Stimulated activated CD4-positive, alpha-beta T cell treated with anti-CD3 and anti-CD28 coated beads, Interleukin-2, amount 100 ng/mL, for 24 hours (primary cell): ENCODE results near the gene SRGAP3.

ENCODE experiments used
- DNase-seq, 2 donors: peaks; one replicate each; pipeline ENCODE4 v3.0.0-alpha.2; 2020

The SRGAP3 gene

DNA sequence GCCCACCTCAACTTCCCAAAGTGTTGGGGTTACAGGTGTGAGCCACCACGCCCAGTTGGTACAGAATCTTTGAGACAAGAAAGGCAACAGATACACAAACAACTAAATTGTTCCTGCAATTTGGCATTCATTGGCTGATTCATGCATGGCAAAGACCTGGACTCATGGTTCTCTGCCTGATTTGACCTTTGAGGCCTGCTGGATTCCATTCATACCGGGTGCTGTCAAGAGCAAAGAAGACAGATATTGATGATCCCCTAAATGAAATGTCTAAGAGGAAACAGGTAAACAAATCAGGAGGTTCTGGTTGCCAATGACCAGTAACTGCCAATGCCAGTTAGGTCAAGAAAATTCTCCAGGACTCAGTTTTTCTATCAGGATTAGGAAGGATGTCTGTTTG lies 242.2 kb downstream of the SRGAP3 start:
- no peak for DNase-seq

DNA sequence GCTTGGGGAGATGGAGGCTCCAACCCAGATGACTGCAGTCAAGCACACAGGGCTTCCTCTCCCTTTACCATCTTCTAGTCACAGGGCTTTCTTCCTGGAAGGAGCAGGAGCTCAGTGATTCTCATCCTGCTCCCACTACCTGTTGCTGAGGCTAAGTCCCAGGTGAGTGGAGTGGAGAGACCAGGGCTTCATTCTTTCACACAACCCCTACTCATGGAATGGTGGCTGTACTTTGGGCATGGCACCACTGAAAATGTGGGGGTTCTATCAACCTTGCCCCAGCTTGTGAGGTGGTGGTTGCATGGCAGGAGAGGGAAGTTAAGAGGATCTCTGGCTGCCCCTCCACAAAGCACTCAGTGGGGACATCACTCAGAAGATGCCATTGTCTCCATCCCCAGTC lies 249.4 kb downstream of the SRGAP3 start:
- DNase-seq: no peak

DNA sequence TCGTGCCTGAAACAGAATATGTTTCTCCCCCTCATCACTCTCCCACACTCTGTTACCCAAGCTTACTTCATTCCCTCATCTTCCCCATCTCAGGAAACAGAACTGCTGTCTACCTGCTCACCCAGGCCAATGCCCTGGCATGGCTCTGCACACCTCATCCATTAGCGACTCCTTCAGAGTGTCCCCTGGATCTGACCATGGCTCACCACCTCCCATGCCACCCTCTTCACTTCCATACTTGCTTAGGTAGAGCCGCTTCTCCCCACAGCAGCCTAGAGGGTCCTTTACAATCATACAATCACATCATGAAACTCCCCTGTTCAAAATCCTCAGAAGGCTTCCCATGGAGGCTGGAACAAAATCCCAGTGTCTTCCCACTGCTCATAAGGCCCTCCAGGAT lies 252.3 kb downstream of the SRGAP3 start:
- DNase-seq: no peak

DNA sequence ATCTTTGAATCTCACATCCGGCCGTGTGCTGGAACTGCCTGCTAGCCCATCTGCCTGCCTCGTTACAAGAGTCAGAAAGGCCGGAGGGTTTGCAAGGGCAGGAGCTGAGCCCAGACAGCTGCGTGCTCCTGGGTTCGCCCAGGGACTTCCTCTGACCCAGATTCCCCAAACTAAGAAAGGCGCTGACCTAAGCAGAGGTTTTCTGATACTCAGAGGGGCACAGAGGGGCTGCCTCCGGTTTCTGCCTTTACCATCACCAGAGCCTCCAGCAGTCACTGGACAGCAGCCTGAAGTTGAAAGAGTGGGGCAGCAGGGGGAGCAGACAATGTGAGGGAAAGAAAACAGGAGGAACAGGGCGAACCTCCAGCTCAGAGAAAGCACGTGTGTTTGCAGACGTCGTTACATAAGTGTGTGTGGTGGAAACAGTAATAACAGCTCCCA lies 252.7 kb downstream of the SRGAP3 start:
- DNase-seq: no peak

DNA sequence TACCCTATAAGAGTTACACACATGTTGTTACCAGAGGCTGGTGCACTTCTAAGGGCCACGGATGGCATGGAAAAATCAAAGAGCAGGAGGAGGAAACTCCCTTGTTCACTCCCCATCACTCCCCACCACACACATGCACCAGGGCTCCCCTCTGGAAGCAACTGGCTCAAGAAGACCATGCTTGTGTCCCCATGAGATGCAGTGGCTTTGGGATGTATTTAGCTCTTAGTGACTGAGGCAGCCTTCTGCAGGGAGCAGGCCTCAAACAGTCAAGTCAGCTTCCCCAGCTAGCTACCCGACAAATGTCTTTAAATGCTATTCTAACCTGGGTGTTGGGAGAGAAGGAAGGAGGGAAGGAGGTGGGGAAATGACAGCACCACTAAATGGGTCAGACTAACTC lies 253.2 kb downstream of the SRGAP3 start:
- no peak for DNase-seq

DNA sequence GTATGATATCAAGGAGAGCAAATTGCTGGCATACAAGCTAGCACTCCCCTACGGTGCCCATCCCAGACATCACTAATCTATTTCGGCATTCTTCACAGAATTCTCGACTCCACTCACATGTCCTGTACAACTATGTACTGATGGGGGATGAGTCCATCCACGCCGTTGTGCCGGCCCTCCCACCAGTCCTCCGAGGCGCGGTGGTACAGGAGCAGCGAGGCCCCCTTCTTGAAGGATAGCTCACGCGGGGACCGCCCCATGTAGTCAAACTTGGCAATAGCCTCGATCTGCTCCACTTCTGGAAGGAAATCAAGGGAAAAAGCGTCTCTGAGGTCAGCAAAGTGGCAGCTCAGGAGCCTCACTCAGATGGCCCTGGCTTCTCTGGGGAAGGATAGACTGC lies 255.2 kb downstream of the SRGAP3 start:
- DNase-seq: no peak

DNA sequence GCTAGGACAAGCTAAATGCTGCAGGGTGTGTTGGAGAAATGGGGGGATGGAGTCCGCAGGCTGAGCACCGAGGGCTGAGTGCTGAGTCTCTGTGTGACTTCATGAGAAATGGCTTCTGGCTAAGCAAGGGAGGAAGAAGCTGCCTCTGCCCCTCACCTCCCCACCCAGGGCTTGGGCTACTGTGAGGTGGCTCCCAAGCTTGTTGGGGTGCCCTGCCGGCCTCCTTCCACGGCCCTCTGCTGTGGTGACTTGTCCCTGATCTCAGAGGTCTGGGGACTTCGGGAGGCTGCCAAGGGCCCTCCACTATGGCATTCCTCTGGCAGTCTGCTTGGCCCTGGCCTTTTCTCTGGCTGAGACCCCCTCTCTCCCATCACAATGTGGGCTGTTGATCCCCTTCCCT lies 256.1 kb downstream of the SRGAP3 start:
- DNase-seq: no peak

DNA sequence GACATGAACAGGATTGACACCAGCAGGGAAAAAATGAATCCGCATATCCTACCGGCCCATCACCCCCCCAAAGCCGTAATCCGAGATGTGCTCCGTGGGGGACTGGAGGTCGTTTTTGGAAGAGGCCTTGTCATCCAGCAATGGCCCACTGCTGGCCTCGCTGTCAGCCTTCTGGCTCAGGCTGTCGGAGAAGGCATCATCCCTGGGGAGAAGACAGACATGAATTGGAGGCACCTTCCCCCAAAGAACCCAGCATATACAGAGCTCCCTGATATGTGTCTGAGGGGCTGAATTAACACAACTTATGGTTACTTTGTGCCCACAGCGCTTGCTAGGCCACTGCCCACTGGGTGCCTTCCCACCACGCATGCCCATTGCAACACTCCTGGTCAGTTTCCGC lies 256.6 kb downstream of the SRGAP3 start:
- DNase-seq: no peak

DNA sequence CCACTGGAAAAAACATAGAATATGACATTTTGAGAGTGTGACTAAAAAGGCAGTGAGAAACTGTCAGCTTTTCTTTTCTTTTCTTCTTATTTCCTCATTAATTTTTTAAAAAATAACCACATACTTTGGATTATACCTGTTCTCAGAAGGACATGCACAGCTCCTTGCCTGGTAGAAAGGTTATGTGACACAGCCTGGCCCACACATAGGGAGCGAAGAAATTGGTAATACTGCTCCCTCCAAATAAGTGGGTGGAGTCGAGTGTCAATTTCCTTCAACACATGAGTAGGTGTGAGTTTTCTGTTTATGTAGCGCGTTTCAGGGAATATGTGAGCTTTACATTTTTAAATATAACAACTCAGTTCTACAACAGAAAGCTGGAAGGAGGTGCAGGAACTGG lies 257.2 kb downstream of the SRGAP3 start:
- no peak for DNase-seq

DNA sequence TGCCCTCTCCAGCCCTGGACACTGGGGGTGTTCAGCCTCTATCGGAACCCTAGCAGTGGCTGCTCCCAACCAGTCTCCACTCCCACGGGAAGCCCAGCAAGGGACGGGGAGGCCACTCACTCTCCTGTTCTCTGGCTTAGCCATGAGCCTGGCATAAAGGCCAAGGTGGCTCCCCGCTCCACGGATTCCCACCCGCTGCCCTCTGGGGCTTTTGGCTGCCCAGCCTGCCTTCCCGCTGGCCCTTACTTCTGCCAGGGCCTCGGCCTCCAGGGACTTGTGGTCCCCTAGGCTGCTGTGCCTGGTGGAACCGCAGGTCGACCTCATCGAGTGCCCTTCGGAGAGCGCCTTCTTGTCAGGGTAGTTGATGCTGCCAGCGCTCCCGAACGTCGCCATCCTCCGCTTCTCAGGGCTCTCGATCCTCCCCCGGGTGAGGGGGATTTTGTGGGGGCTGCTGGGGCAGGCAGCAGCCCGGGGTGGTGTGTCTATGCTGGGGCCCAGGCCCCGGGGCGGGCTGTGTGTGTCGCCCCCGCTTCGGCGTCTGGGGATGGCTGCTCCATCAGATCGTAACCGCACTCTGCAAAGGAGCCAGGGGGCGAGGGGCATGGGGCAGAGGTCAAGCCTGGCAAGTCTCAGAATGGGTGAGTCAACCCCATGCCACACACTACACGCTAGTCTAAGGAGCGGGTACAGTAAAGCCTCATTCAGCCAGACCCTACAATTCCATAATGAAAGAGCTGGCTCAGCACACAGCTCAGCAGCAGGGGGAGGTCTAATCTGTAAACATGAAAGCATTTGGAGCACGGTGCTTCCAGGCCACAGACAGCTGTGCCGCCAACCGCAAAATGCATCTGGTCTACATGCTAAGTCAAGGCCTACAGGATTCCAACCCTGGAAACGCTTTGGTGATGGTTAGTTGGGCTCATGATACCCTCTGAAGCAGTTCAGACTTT lies 258.9 kb downstream of the SRGAP3 start:
- no peak for DNase-seq

DNA sequence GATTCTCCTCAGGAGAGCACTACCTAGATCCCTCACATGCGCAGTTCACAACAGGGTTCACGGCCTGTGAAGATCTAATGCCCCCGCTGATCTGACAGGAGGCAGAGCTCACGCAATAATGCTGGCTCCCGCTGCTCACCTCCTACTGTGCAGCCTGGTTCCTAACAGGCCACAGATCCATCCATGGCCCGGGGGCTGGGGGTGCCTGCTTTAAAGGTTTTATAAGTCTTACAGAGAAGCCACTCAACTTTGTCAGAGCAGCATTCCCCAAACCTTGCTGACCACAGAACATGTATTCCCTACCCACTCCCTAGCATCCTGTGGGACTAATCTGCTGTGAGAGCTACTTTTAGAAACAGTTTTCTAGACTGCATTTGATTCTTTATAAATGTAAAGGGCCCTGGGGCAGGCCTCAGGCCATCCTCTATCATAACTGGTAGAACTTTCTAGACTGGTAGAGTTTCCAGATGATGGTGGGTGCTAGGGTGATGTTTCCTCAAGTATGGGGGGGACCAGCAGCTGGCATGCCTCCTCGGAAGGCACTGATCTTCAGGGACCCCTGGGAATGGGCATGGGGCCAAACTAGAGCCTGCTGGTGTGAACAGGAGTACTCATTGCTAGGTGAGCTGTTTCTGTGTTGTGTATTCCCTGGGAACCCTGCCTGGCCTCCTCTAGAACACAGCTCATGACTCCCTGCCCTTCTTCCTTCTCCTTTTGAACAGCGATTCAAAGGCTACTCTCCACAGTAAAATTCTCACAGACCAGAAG lies 260.5 kb downstream of the SRGAP3 start:
- no peak for DNase-seq

DNA sequence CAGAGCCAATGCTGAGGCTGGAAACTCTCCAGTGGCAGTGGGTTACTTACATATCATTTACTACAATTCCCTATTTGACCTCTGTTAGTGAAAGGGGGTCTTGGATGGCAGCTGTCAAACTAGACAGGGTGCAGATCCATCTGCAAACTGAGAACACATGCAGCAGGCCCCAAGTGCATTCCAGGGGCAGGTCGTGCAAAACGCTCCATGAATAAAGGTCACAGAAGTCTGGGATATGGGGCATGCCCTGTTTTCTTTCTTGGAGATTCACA lies 261.1 kb downstream of the SRGAP3 start:
- DNase-seq: no peak

DNA sequence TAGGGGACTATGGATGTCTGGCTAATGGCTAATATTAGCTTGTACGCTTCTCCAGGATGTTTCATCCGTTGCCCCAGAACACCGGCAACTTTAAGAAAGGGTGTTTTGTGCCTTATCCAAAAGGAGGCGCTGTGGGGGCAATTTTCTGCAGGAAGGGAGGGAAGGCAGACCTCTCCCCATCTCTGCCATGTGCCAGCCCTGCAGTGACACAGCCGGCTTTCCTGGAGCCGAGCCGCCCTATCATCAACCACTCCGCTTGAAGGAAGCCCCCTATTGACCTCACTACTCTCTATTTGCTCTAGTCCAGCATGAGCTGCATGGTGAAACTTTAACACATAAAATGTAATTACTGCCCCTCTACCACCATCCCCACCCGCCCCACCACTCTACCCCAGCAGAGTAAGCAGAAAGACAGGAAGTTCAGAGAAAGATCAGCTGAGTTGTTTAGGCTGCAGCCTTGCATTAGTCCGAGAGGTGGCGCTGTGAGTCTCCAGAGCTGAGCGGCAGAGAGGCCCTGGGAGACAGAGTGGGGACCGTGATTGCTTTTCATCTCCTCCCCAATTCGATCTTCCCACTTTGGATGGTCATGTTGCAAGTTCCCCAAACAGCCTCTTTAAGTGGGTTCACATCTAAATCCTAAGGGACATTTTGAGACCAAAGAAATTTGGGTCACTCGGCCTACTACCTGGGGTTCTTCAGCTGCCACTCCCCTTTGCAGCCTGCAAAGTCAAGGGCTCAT lies 261.6 kb downstream of the SRGAP3 start:
- peak; percentile 60 to 74 for DNase-seq

DNA sequence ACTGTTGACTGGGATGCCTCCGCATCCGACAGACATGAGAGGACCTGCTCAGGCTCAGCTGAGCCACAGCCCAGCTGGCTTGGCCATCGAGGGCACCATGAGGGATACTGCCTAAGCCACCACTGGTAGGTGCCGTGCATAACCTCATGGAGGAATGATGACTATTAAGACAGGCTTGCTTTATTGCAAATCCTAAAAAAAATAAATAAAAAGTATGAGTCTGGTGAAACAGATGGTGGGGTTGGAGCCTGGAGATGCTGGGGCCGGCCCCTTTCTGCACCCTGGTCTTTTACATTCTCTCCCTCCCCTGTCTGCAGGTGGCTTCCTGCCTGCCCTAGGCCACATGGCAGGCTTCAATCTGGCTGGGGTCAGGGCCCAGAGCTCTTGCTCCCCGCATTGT lies 262.2 kb downstream of the SRGAP3 start:
- DNase-seq: no peak

DNA sequence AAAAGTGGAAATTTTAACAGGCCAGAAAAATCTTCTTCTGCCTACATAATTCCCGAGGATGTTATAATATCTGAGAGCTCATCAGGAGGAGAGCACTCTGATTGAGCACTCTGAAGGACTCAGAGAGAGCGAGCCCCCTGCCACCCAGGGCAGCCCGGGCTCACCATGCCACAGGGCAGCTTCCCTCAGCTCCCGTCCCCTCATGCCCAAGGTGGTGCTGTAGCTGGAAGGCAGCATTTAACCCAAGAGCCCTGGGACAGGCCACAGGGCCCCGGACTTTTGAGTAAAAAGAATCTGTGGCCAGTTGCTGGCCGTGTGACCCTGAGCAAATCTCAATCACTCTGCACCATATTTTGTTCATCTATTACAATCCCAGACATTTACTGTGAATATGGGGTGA lies 262.7 kb downstream of the SRGAP3 start:
- no peak for DNase-seq

DNA sequence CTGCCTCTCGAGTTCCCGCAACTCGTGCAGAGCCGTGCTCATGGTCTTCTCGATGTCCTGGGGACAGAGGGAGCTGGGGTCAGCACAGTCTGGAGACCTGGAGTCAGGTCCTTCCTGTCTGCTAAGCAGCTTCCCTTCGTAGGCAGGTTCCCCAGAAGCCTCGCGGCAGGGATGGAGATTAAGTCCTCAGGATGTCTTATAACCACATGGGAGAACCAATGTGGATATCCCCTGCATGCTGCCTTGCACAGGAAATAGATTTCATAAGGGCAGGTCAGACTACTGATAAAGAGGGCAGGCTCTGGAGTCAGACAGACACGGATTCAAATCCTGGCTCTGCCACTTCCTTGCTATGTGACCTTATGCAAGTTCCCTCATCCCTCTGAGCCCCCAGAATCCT lies 263.6 kb downstream of the SRGAP3 start:
- no peak for DNase-seq

DNA sequence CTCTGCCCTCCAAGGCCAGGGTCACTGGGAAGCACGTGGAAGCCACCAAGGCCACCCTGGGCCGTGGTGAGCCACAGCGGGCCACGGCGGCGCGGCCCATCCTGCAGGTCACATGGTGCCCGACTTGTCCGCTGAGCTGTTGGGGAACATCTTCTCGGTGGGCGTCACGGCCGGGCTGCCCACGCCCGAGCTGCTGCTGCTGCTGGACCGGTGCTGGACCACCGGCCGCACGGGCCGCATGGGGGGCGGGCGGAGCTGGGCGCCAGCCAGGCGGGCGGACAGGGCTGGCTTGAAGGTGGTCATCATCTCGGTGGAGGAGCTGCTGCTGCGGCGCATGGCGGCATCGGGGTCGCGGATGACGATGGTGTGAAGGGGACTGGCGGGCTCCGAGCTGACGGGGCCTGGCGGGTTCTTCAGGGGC lies 264.0 kb downstream of the SRGAP3 start:
- DNase-seq: no peak

DNA sequence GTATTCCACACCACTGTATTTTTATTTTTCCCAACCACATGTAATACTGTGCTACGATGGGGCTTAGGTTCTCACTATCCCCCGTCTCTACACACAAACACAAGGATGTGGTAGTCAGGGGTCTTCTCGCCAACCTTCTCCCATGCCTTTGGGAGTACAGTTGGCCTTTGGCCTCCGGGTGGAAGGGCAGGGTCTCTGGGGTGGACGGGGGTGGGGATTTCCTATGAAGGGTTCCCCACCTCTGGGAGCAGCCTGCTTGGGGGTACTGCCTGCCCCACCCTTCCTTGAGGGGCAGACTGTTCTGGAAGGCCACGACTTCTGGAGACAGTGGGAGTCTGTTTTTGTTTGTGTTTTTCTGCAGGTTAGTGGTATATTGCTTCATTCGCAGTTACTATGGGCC lies 264.9 kb downstream of the SRGAP3 start:
- no peak for DNase-seq

DNA sequence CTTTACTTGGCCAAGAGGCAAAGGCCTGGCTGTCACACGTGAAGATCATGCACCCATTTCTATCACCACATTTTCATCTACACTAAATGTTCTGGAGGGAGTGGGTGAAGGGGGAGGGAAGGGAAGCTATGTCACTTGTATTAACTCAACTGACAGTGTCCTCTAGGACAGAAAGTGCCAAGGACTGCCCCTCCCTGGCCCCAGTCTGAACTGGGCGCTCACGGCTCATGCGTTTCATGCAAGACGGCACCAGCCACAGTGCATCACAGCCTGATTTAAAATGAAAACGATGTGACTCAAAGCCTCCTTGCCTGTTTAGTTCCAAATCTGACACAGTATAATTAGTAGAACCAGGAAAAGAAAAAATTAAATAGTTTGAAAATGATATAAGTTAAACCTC lies 265.4 kb downstream of the SRGAP3 start:
- DNase-seq: no peak

DNA sequence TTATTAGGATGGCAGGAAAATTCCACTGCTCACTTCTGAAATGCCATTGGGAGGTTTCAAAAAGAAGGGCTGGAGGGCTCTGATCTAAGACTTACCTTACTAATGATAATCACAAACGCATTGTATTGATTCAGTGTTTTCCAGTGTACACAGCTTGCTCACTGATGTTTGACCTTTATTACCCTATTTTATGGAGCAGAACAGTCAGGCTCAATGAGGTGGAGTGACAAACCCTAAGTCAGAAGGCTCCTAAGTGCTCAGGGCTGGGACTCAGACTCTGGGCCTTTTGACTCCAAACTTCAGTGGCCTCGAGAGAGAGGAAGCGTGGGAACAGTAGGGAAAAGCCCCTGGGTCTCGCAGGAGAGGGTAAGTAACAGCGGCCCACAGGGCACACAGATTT lies 265.9 kb downstream of the SRGAP3 start:
- no peak for DNase-seq

DNA sequence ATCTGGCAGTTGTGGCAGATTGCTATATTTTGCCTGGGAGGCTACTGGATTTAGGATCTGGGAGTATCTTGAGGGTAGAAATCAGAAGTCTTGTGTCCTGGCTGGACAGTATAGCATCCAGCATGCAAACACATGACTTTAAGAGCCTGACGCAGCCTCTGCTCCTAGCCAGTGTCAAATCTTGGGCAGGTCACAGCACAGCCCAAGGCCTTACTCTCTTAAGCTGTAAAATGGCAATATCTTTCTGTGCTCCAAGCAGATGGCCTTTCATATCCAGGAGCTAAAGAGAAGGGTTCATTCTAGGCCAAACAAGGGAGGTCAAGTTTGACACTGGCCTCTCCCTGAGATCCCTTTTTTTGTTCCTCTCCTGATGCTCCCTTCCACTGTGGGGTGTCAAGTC lies 266.4 kb downstream of the SRGAP3 start:
- no peak for DNase-seq

DNA sequence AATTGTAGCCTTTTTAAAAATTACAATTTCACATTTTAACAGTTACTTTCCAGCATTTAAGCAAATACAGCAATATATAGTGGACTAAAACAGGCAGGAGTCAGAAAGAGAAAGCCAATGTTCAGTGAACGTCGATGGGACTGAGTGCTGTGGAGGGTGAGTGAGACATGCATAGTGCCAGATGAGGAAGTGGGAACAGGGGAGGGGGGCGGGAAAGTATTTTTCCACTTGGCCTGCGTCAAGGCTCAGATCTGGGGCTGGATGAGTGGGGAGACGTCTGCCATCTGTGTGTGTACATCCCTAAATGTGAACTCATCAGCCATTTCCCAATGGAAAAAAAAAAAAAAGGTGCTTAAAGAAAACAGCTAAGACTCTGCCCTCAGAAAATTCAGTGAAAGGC lies 266.9 kb downstream of the SRGAP3 start:
- no peak for DNase-seq

DNA sequence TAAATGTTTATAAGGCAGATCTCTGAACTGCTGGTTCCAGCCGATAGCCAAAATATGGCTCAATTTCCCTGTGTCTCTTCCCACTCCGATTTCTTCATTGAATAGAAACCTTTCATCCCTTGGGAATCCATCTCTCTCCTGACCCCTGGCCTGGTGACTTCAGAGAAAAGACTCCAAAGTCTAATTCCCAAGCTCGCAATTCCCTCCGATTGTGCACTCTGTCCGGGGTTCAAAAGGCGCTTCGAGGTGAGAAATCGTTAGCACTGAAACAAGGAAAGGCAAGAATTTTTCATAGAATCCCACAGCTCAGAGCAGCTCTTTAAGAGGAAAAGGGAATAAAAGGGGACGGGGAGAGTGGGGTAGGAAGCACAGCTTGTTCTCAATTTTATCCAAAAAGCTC lies 267.7 kb downstream of the SRGAP3 start:
- DNase-seq: no peak

DNA sequence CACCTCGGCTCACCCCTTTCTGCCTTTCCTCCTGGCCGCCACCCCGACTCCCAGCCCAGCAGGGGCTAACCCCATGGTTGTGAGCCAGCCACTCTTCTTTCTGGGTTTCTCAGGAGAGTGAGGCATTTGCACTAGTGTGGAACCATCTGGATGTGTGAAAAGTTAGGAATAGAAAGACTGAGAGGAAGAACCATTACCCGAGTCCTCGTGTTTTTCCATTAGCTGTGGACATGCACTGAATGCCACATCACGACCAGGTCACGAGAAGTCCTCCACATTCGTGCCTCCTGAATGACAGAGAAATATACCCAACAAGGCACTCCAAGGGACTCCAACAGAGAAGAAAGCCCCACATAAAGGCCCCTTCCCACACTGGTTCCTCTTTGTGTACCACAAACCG lies 268.1 kb downstream of the SRGAP3 start:
- DNase-seq: no peak
